GM12801 (cell line): Measurements from ENCODE around the gene NAA38.

Experiments used
- CTCF ChIP-seq: IDR thresholded peaks from one replicate; pipeline ENCODE4 v1.5.1; 2011; ENCODE audit warnings: control low read depth; ENCODE audit not compliant: insufficient read length; ENCODE audit errors: extremely low read depth

NAA38 gene

GRCh38 chr17:7885367-7886226 lies 28.2 kb upstream of the NAA38 start:
- TF ChIP-seq CTCF: no peak

GRCh38 chr17:7884581-7885366 lies 27.4 kb upstream of the NAA38 start:
- TF ChIP-seq CTCF: no peak

- no peak for TF ChIP-seq CTCF
These were observed 26.5 kb upstream of the NAA38 start for GRCh38 chr17:7883781-7884386.

GRCh38 chr17:7882629-7883028 lies 25.3 kb upstream of the NAA38 start:
- no peak for TF ChIP-seq CTCF

- no peak for TF ChIP-seq CTCF
These were observed 24.7 kb upstream of the NAA38 start for GRCh38 chr17:7882068-7882467.

- TF ChIP-seq CTCF: no peak
These were observed 24.1 kb upstream of the NAA38 start for GRCh38 chr17:7881276-7882054.
